Activated T-cell treated with anti-CD3 and anti-CD28 coated beads, Interleukin-2, amount 50 U/mL, for 4 hours (primary cell): ENCODE data around the gene HCFC1R1. TPM values are rescaled to one million over a fixed set of nuclear protein-coding genes. Genes with fewer than 3 reads are reported as not detected.
A peak's percentile ranks its signal among the peaks of the same experiment; 100 is the strongest.

Source experiments
- ATAC-seq, 2 donors: fragments of 200-7000 bp; cut with Tn5 transposase; one replicate each; pipeline ENCODE4 v1.10.0; 2021
- DNase-seq: peaks from one replicate; pipeline ENCODE4 v3.0.0-alpha.2; 2020
- H3K27me3 Mint-ChIP-seq: one replicate; pipeline ENCODE4 v1.8.0; 2021; ENCODE audit warnings: low read depth, mixed read lengths
- H3K36me3 Mint-ChIP-seq: one replicate; pipeline ENCODE4 v1.8.0; 2022; ENCODE audit warnings: mixed read lengths; ENCODE audit not compliant: insufficient read depth
- H3K4me1 Mint-ChIP-seq: one replicate; pipeline ENCODE4 v1.8.0; 2021; ENCODE audit warnings: low read depth, mixed read lengths
- H3K4me3 Mint-ChIP-seq: one replicate; pipeline ENCODE4 v1.8.0; 2021; ENCODE audit warnings: mild to moderate bottlenecking, moderate library complexity, mixed read lengths
- H3K9me3 Mint-ChIP-seq: one replicate; pipeline ENCODE4 v1.8.0; 2021; ENCODE audit warnings: mixed read lengths
- total RNA-seq, 3 donors: library from RNA; stranded (reverse); gene quantifications; one replicate each; pipeline ENCODE4 v1.2.1, GENCODE V29; 2021

The HCFC1R1 gene
- total RNA-seq, 3 donors from 2014 or later: 32.7 to 36.9 (median 33.9) TPM

- no peaks in the 10 kb centered on the region for H3K9me3 Mint-ChIP-seq
- no peak for ATAC-seq
- peaks cover 20% of the 10 kb centered on the region for H3K4me1 Mint-ChIP-seq
- no peak overlapping the region for H3K4me3 Mint-ChIP-seq
- H3K36me3 Mint-ChIP-seq: no peaks in the 10 kb centered on the region
- no peak for DNase-seq
- H3K27me3 Mint-ChIP-seq: peaks cover 5% of the 10 kb centered on the region
Measured at GRCh38 chr16:3010510-3010909, 13.2 kb downstream of the HCFC1R1 start.

GRCh38 chr16:3009568-3010390, 14.0 kb downstream of the HCFC1R1 start:
- DNase-seq (no peak), ATAC-seq (no peak)
- Mint-ChIP-seq H3K4me1 (peaks cover 23% of the 10 kb centered on the region), H3K4me3 (no peak overlapping the region), H3K27me3 (peaks cover 8% of the 10 kb centered on the region), H3K9me3 (no peaks in the 10 kb centered on the region), H3K36me3 (no peaks in the 10 kb centered on the region)

- Mint-ChIP-seq H3K4me3 (no peak overlapping the region), H3K27me3 (peaks cover 5% of the 10 kb centered on the region), H3K36me3 (no peaks in the 10 kb centered on the region), H3K4me1 (peaks cover 24% of the 10 kb centered on the region), H3K9me3 (no peaks in the 10 kb centered on the region)
- DNase-seq (no peak), ATAC-seq (no peak)
Measured at GRCh38 chr16:3008690-3009037, 15.1 kb downstream of the HCFC1R1 start.

- DNase-seq (peak; percentile 32), ATAC-seq (no peak)
- Mint-ChIP-seq H3K4me1 (peaks cover 24% of the 10 kb centered on the region), H3K4me3 (peak overlapping the region; percentile 21), H3K36me3 (no peaks in the 10 kb centered on the region), H3K9me3 (no peaks in the 10 kb centered on the region), H3K27me3 (peaks cover 5% of the 10 kb centered on the region)
Measured at GRCh38 chr16:3007957-3008689, 15.6 kb downstream of the HCFC1R1 start.

- H3K4me1 Mint-ChIP-seq: peaks cover 24% of the 10 kb centered on the region
- H3K9me3 Mint-ChIP-seq: no peaks in the 10 kb centered on the region
- H3K4me3 Mint-ChIP-seq: peak overlapping the region; percentile 21
- ATAC-seq: no peak
- H3K36me3 Mint-ChIP-seq: no peaks in the 10 kb centered on the region
- DNase-seq: no peak
- peaks cover 5% of the 10 kb centered on the region for H3K27me3 Mint-ChIP-seq
Measured at GRCh38 chr16:3007059-3007956, 16.4 kb downstream of the HCFC1R1 start.

GRCh38 chr16:3004781-3005284, 18.9 kb downstream of the HCFC1R1 start:
- peak overlapping the region; percentile 61 for H3K4me3 Mint-ChIP-seq
- H3K27me3 Mint-ChIP-seq: peaks cover 8% of the 10 kb centered on the region
- H3K9me3 Mint-ChIP-seq: no peaks in the 10 kb centered on the region
- H3K36me3 Mint-ChIP-seq: no peaks in the 10 kb centered on the region
- no peak for DNase-seq
- no peak for ATAC-seq
- H3K4me1 Mint-ChIP-seq: peaks cover 24% of the 10 kb centered on the region

GRCh38 chr16:3004319-3004718, 19.4 kb downstream of the HCFC1R1 start:
- Mint-ChIP-seq H3K27me3 (peaks cover 8% of the 10 kb centered on the region), H3K9me3 (no peaks in the 10 kb centered on the region), H3K36me3 (no peaks in the 10 kb centered on the region), H3K4me1 (peaks cover 24% of the 10 kb centered on the region), H3K4me3 (no peak overlapping the region)
- ATAC-seq (peak; percentile 23 to 28), DNase-seq (no peak)

- H3K4me1 Mint-ChIP-seq: peaks cover 24% of the 10 kb centered on the region
- H3K9me3 Mint-ChIP-seq: no peaks in the 10 kb centered on the region
- H3K4me3 Mint-ChIP-seq: peak overlapping the region; percentile 70
- DNase-seq (peak; percentile 94), ATAC-seq (peak; percentile 99)
- peaks cover 8% of the 10 kb centered on the region for H3K27me3 Mint-ChIP-seq
- H3K36me3 Mint-ChIP-seq: no peaks in the 10 kb centered on the region
Measured at GRCh38 chr16:3003582-3004270, 20.0 kb downstream of the HCFC1R1 start.

GRCh38 chr16:3001316-3001715, 22.4 kb downstream of the HCFC1R1 start:
- no peak for ATAC-seq
- peaks cover 8% of the 10 kb centered on the region for H3K27me3 Mint-ChIP-seq
- H3K36me3 Mint-ChIP-seq: no peaks in the 10 kb centered on the region
- DNase-seq: no peak
- peaks cover 4% of the 10 kb centered on the region for H3K4me1 Mint-ChIP-seq
- H3K4me3 Mint-ChIP-seq: no peak overlapping the region
- H3K9me3 Mint-ChIP-seq: no peaks in the 10 kb centered on the region

- DNase-seq: no peak
- no peaks in the 10 kb centered on the region for H3K9me3 Mint-ChIP-seq
- H3K4me3 Mint-ChIP-seq: no peak overlapping the region
- peaks cover 5% of the 10 kb centered on the region for H3K27me3 Mint-ChIP-seq
- peaks cover 4% of the 10 kb centered on the region for H3K4me1 Mint-ChIP-seq
- no peaks in the 10 kb centered on the region for H3K36me3 Mint-ChIP-seq
- no peak for ATAC-seq
Measured at GRCh38 chr16:3000540-3000939, 23.2 kb downstream of the HCFC1R1 start.

GRCh38 chr16:2999929-3000328, 23.8 kb downstream of the HCFC1R1 start:
- Mint-ChIP-seq H3K4me3 (no peak overlapping the region), H3K9me3 (no peaks in the 10 kb centered on the region)
- DNase-seq: no peak

GRCh38 chr16:2996298-2996697, 27.4 kb downstream of the HCFC1R1 start:
- no peak overlapping the region for H3K4me3 Mint-ChIP-seq
- H3K4me1 Mint-ChIP-seq: no peaks in the 10 kb centered on the region
- no peaks in the 10 kb centered on the region for H3K9me3 Mint-ChIP-seq
- DNase-seq (no peak), ATAC-seq (no peak)
- H3K27me3 Mint-ChIP-seq: peaks cover 3% of the 10 kb centered on the region
- H3K36me3 Mint-ChIP-seq: no peaks in the 10 kb centered on the region

More at GRCh38 chr16:2999929-3000328, 23.8 kb downstream of the HCFC1R1 start:
- ATAC-seq: no peak
- no peaks in the 10 kb centered on the region for H3K36me3 Mint-ChIP-seq
- H3K27me3 Mint-ChIP-seq: peaks cover 4% of the 10 kb centered on the region
- H3K4me1 Mint-ChIP-seq: peaks cover 2% of the 10 kb centered on the region

GRCh38 chr16:2992383-2993081, 31.2 kb downstream of the HCFC1R1 start:
- no peak for ATAC-seq

More at GRCh38 chr16:2992383-2993081, 31.2 kb downstream of the HCFC1R1 start:
- Mint-ChIP-seq H3K4me1 (no peaks in the 10 kb centered on the region), H3K27me3 (no peaks in the 10 kb centered on the region), H3K9me3 (no peaks in the 10 kb centered on the region), H3K36me3 (no peaks in the 10 kb centered on the region), H3K4me3 (no peak overlapping the region)
- no peak for DNase-seq
